A673 (cell line): ENCODE data around the gene B4GALNT3. TPM values are rescaled to one million over a fixed set of nuclear protein-coding genes. Genes with fewer than 3 reads are reported as not detected.

Experiments used
- BruUV-seq: library from RNA; stranded (reverse); fragments of 400-500 nt; replicated peaks from 2 replicates; lab custom pipeline; 2021; lab: Mats Ljungman, UMichigan
- CTCF ChIA-PET: fragments of 300-600 bp; sonication (Branson Sonifier 250); formaldehyde crosslinking; loops from one replicate; lab custom pipeline; 2022; ENCODE audit warnings: antibody characterized with exemption; lab: Charles Lee
- POLR2A ChIA-PET: fragments of 300-600 bp; sonication (Branson Sonifier 250); formaldehyde crosslinking; loops from one replicate; lab custom pipeline; 2022; ENCODE audit warnings: antibody characterized with exemption; ENCODE audit not compliant: low non-redundant PET; lab: Charles Lee
- DNase-seq: peaks from one replicate; pipeline ENCODE4 v3.0.0-alpha.2; 2015; ENCODE audit warnings: low spot score
- H3K27ac ChIP-seq: fragments of 200-600 bp; sonication (generic); 2 replicates; pipeline ENCODE4 v1.5.1; 2016; ENCODE audit warnings: mixed run types, low read depth, mild to moderate bottlenecking, mixed read lengths, antibody characterized with exemption, low read length; ENCODE audit not compliant: poor library complexity, severe bottlenecking
- H3K27me3 ChIP-seq: fragments of 200-600 bp; sonication (generic); replicated peaks from 2 replicates; pipeline ENCODE4 v1.6.1; 2017; ENCODE audit warnings: mixed run types, low read depth, mild to moderate bottlenecking, mixed read lengths, antibody characterized with exemption, low read length; ENCODE audit not compliant: insufficient read depth, poor library complexity
- H3K36me3 ChIP-seq: fragments of 200-600 bp; sonication (generic); 2 replicates; pipeline ENCODE4 v1.6.1; 2016; ENCODE audit warnings: mixed run types, mild to moderate bottlenecking, mixed read lengths, antibody characterized with exemption, low read length; ENCODE audit not compliant: insufficient read depth, poor library complexity, severe bottlenecking
- H3K4me1 ChIP-seq: fragments of 200-600 bp; sonication (generic); 2 replicates; pipeline ENCODE4 v1.6.1; 2017; ENCODE audit warnings: mixed run types, mild to moderate bottlenecking, mixed read lengths, antibody characterized with exemption, low read length; ENCODE audit not compliant: insufficient read depth, poor library complexity, severe bottlenecking
- H3K4me3 ChIP-seq: fragments of 200-600 bp; sonication (generic); 2 replicates; pipeline ENCODE4 v1.5.1; 2016; ENCODE audit warnings: low read depth, mixed run types, mild to moderate bottlenecking, mixed read lengths, low read length; ENCODE audit not compliant: poor library complexity, severe bottlenecking
- H3K9me3 ChIP-seq: fragments of 200-600 bp; sonication (generic); 2 replicates; pipeline ENCODE4 v1.6.1; 2016; ENCODE audit warnings: mixed run types, low read depth, mild to moderate bottlenecking, mixed read lengths, antibody characterized with exemption, low read length; ENCODE audit not compliant: poor library complexity, severe bottlenecking
- EZH2 ChIP-seq: fragments of 200-600 bp; sonication (generic); IDR thresholded peaks from 2 replicates; pipeline ENCODE4 v1.6.1; 2017; ENCODE audit warnings: borderline replicate concordance, low read depth, mild to moderate bottlenecking, mixed read lengths, antibody characterized with exemption, low read length; ENCODE audit not compliant: poor library complexity, severe bottlenecking
- intact Hi-C: fragments of 100-400 bp; cut with micrococcal nuclease; formaldehyde crosslinking; loops from one replicate; pipeline ENCODE4 v1.10.0; 2022; ENCODE audit not compliant: unreplicated experiment
- total RNA-seq: library from RNA; stranded (reverse); gene quantifications from 2 replicates; pipeline ENCODE4 v1.2.3, GENCODE V29; 2021
- TF ChIP-seq, protein P1 (sequence below): fragments of 300-800, 200-600 bp; sonication (generic); conservative IDR thresholded peaks from 2 replicates; pipeline ENCODE4 v1.5.1; 2017; ENCODE audit warnings: low read depth, mild to moderate bottlenecking, antibody characterized with exemption, low read length, moderate library complexity, mixed read lengths

Gene B4GALNT3
- total RNA-seq, 1 experiment from 2014 or later = 19.4 TPM

DNA sequence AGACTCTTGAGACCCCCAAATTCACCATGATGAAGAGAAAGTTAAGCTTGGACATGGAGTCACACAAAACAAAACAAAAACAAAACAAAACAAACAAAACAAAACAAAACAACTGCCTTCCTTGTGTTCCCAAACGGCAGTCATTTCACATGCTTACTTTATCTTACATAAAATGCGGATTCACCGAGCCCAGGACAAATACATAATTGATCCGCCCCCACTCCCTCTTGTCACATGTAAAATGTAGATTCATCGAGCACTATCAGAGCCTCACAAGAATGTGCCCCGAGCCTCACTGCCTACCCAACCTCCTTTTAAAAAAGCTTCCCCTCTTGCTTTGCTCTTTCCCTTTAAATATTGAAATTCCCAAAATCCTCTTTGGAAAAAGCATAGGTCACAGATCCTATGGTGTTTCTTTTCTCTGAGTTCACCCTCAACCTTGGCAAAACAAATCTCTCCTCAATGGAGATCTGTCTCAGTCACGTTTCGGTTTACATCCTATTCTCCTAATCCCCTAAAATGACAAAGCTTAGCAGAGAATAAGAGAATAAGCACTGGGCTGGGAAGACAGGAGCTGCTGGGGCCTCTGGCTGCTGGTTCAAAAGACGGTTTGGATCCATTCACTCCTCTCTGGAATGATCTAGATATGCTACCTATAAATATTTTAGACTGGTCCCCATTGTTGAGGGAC lies 119.8 kb downstream of the B4GALNT3 start:
- peaks cover under 1% of the 10 kb centered on the region for H3K9me3 ChIP-seq
- no peak overlapping the region for H3K4me3 ChIP-seq
- TF ChIP-seq EZH2 = no peak
- TF ChIP-seq, protein P1, sequence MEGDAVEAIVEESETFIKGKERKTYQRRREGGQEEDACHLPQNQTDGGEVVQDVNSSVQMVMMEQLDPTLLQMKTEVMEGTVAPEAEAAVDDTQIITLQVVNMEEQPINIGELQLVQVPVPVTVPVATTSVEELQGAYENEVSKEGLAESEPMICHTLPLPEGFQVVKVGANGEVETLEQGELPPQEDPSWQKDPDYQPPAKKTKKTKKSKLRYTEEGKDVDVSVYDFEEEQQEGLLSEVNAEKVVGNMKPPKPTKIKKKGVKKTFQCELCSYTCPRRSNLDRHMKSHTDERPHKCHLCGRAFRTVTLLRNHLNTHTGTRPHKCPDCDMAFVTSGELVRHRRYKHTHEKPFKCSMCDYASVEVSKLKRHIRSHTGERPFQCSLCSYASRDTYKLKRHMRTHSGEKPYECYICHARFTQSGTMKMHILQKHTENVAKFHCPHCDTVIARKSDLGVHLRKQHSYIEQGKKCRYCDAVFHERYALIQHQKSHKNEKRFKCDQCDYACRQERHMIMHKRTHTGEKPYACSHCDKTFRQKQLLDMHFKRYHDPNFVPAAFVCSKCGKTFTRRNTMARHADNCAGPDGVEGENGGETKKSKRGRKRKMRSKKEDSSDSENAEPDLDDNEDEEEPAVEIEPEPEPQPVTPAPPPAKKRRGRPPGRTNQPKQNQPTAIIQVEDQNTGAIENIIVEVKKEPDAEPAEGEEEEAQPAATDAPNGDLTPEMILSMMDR = no peak
- peaks cover 17% of the 10 kb centered on the region for H3K4me1 ChIP-seq
- H3K27ac ChIP-seq = no peak overlapping the region
- intact Hi-C loops = no loop called here
- ChIA-PET CTCF (interaction anchor here (0.6 kb wide), 3 partner anchors 14 to 1007 kb away, joined by 3 to 4 read pairs (median 4); no protein-coding TSS in a partner anchor), POLR2A (interaction anchor here (0.7 kb wide), 1 partner anchor 28 kb away, joined by 4 read pairs; no protein-coding TSS in a partner anchor)
- no peaks in the 10 kb centered on the region for H3K27me3 ChIP-seq
- no peak for DNase-seq
- no peaks in the 10 kb centered on the region for H3K36me3 ChIP-seq
- no TSS peak for BruUV-seq

DNA sequence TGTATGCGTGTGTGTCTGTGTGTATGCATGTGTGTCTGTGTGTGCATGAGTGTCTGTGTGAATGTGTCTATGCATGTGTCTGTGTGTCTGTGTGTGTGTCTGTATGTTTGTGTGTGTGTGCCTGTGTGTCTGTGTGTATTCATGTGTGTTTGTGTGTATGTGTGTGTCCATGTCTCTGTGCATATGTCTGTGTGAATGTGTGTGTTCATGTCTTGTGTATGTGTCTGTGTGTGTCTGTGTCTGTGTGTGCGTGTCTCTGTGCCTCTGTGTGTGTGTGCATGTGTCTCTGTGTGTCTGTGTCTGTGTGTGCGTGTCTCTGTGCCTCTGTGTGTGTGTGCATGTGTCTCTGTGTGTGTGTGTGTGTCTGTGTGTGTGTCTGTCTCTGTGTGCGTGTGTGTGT lies 121.1 kb downstream of the B4GALNT3 start:
- BruUV-seq = no TSS peak
- ChIA-PET POLR2A (no interaction called here), CTCF (no interaction called here)
- Histone ChIP-seq H3K36me3 (no peaks in the 10 kb centered on the region), H3K4me1 (peaks cover 15% of the 10 kb centered on the region), H3K9me3 (no peaks in the 10 kb centered on the region), H3K4me3 (no peak overlapping the region), H3K27ac (no peak overlapping the region), H3K27me3 (no peaks in the 10 kb centered on the region)
- TF ChIP-seq, protein P1 = no peak
- TF ChIP-seq EZH2 = no peak
- intact Hi-C loops = no loop called here
- no peak for DNase-seq

DNA sequence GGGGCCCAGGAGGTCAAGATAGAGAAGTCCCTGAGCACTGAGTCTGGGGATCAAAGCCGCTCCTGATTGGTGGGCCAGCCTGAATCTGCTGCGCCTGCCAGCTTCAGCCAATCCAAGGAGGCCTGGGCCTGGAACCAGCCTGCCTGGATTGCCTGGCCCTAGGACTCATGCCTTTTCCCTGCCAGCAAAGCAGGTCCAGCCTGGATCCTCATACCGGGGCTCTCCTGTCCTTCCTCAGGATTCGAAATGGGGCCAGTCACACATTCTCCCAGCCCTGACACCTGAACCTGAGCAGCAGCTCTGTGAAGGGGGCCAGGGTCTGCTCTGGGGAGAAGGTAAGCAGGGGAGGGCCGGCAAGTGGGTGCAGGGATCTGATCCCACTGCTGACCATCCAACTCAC lies 121.6 kb downstream of the B4GALNT3 start:
- DNase-seq = no peak
- Histone ChIP-seq H3K4me3 (no peak overlapping the region), H3K36me3 (no peaks in the 10 kb centered on the region), H3K9me3 (no peaks in the 10 kb centered on the region), H3K4me1 (peaks cover 10% of the 10 kb centered on the region), H3K27me3 (no peaks in the 10 kb centered on the region), H3K27ac (no peak overlapping the region)
- ChIA-PET POLR2A (no interaction called here), CTCF (no interaction called here)
- BruUV-seq = no TSS peak
- TF ChIP-seq EZH2 = no peak
- TF ChIP-seq, protein P1 = no peak
- intact Hi-C loops = no loop called here
